HG03175 (cell line): Measurements from ENCODE around the gene DNM1L.

Source experiments
- ATAC-seq: cut with Tn5 transposase; IDR thresholded peaks from one replicate; pipeline ENCODE4 v1.9.1; 2021; ENCODE audit warnings: mild to moderate bottlenecking, moderate library complexity; ENCODE audit not compliant: unreplicated experiment

Gene DNM1L

DNA sequence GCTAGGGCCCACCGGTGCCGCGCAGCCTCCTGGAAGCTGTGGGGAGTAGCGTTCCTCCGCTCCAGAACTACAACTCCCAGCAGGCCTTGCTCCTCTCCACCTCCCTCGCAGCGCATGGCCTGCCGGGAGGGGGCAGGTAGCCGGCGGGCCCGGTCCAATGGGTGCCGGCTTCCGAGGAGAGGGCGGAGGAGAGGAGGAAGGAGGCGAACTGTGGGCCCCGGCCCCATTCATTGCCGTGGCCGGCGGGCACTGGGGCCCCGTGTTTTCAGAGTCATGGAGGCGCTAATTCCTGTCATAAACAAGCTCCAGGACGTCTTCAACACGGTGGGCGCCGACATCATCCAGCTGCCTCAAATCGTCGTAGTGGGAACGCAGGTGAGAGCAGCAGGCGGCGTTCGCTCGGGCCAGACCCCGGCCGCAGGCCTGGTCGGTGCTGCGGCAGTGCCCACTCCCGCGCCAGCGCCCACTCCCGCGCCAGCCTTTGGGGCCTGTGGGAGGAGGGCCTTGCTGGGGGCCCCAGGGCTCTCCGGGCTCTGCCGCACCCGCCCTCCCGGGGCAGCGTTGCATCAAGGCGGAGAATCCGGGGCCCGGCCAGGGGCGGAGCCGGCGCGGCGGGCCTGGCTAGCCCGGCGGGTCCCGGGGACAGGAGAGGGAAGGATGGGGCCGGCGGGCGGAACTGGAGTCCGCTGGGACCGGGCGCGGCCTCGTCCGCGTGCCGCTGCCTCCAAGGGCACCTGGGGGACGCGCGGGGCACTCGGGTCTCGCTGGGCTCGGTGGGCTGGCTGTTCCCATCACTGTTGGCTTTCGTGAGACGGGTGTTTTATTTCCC is at the start of gene DNM1L:
Gene DNM1L (plus strand): TSS at position 211 of the 829 bp plus-strand sequence. CDS start 63 bp downstream, at position 274.
- peak; percentile 96 for ATAC-seq

GRCh38 chr12:32641287-32641901 is 37.7 kb upstream of the DNM1L start:
- ATAC-seq = no peak

GRCh38 chr12:32644431-32644830 is 34.7 kb upstream of the DNM1L start:
- ATAC-seq = no peak

GRCh38 chr12:32647275-32647674 is 31.8 kb upstream of the DNM1L start:
- no peak for ATAC-seq

- no peak for ATAC-seq
These were observed 28.6 kb upstream of the DNM1L start for GRCh38 chr12:32650508-32650907.

- no peak for ATAC-seq
These were observed 27.7 kb upstream of the DNM1L start for GRCh38 chr12:32651151-32651955.

DNA sequence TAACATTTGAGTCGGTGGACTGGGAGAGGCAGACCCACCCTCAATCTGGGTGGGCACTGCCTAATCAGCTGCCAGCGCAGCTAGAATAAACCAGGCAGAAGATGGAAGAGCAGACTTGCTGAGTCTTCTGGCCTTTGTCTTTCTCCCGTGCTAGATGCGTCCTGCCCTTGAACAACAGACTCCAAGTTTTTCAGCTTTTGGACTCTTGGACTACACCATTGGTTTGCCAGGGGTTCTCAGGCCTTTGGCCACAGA is 27.2 kb upstream of the DNM1L start:
- ATAC-seq = no peak

DNA sequence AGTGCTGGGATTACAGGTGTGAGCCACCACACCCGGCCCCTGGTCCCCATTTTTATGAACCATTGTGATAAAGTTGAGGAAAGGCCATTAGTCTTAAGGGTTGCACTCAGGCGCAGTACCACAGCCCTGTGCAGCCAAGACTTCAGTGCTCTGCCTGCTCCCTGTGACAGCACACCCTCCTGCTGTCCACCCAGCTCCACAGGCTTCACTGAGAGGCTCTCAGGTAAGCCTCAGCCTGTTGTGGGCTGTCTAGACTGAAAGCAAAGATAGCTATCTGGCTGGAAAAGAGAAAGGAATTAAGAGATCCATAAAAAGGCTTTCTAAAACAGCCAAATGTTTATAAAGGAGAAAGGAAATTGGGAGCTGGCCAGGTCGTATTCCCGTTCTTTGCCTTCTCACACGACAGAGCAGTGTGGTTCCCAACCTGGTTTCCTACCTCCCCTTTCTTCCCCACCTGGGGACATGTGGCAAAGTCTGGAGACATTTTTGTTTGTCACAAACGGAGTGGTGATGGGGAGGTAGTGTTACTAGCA is 19.1 kb upstream of the DNM1L start:
- no peak for ATAC-seq

- ATAC-seq = no peak
These were observed 17.4 kb upstream of the DNM1L start for GRCh38 chr12:32661706-32662105.

GRCh38 chr12:32662665-32663064 is 16.4 kb upstream of the DNM1L start:
- ATAC-seq = no peak

GRCh38 chr12:32666018-32666417 is 13.1 kb upstream of the DNM1L start:
- no peak for ATAC-seq

DNA sequence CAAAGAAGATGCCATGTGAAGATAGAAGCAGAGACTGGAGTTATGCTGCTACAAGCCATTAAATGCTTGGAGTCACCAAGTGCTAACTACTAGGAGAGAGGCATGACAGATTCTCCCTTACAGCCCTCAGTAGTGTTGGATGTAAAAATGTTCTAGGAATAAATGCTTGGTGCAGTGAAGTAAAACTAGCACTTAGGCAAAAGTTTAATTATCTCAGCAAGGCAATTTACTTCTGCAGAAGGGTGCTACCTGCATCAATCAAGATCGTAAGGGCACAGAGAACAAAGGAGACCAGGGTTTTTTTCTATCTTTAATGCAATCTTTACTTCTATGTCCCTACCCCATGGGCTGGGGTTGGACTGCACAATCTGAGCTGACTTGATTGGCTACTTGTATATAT is 9.5 kb upstream of the DNM1L start:
- no peak for ATAC-seq

- peak; percentile 43 for ATAC-seq
These were observed 6.9 kb upstream of the DNM1L start for GRCh38 chr12:32671930-32672780.

DNA sequence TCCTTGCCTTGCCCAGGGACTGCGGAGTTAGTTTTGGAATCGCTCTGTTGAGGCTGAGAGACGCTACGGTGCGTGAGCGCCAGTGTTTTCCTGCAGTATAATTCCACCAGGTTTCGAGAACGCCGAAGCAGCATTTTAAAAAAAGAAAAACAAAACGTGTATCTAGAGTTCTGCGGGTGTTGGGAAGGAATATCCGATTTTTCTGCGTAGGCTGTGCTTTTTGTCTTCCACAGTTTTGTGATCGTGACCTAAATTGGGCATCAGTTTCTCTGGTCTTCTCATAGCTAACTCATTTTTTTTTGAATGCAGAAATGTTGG is 778 bp downstream of the DNM1L start:
- ATAC-seq = no peak

- ATAC-seq = no peak
These were observed 1.7 kb downstream of the DNM1L start for GRCh38 chr12:32680787-32681186.

DNA sequence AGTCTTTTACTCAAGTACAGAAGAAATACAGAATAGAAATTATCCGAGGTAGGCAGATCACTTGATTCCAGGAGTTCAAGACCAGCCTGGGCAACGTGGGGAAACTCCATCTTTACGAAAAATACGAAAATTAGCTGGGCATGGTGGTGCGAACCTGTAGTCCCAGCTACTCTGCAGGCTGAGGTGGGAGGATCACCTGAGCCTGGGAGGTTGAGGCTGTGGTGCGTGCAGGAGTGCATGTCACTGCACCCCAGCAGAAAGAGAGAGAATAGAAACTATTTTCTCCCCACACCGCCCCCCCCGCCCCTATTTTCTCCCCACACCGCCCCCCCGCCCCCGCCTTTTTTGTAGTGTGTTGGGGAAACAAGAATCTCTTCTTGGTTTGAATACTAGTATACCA is 2.2 kb downstream of the DNM1L start:
- ATAC-seq = no peak

DNA sequence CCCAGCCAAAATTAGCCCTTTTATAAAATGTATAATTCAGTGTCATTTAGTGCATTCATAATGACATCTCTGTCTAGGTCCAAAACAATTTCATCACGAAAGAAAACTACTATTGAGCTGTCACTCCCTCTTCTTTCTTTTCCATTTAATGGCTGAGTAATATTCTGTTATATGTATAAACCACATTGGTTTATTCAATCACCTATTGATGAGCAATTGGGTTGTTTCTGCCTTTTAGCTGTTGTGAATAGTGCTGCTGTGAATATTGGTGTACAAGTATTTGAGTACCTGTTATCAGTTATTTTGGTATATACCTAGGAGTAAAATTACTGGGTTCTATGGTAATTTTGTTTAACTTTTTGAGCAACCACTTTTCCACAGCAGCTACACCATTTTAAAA is 7.2 kb downstream of the DNM1L start:
- no peak for ATAC-seq

DNA sequence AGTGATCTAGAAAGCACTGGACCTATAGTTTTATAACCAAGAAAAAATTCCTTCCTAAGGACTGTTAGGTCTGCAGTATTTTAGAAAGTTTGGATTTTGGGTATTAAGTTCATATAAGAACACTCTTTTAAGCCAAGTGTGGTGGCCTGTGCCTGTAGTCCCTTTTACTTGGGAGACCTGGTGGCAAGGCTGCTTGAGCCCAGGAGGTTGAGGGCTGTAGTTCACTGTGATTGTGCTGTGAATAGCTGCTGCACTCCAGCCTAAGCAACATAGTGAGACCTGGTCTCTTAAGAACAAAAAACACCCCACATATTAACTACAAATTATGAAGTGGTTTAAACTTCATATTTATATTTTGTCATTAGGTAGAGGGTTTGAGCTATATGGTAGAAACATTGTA is 9.7 kb downstream of the DNM1L start:
- ATAC-seq = no peak

- ATAC-seq = no peak
These were observed 11.8 kb downstream of the DNM1L start for GRCh38 chr12:32690927-32691326.

GRCh38 chr12:32692358-32692757 is 13.3 kb downstream of the DNM1L start:
- no peak for ATAC-seq

DNA sequence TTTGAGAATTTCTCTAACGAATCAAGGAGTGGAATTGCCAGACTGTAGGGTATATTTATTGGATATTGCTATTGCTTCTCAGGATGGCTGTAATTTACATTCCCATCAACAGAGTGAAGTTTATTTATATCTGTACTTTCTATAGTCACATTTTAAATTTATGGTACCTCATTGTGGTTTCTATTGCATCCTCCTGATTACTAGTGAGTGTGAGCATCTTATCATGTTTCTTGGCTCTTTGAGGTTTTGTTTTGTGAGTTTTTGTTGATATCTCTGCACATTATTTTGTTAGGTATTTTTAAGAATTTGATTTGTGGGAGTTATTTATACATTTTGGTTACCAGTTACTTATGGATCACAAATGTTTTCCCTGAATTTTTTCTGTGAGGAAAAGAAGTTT is 13.9 kb downstream of the DNM1L start:
- ATAC-seq = no peak
